Endothelial cell of umbilical vein (primary cell): ENCODE data around the gene FPGS. TPM values are rescaled to one million over a fixed set of nuclear protein-coding genes. Genes with fewer than 3 reads are reported as not detected.

Source experiments
- BruUV-seq: library from RNA; stranded (reverse); fragments of 400-500 nt; replicated peaks from 2 replicates; lab custom pipeline; 2021; lab: Mats Ljungman, UMichigan
- CTCF ChIA-PET: fragments of 300-600, 350-600 bp; sonication (Branson Sonifier 250); formaldehyde crosslinking; loops from one replicate; lab custom pipeline; 2021; ENCODE audit warnings: antibody characterized with exemption, inconsistent platforms; lab: Charles Lee
- POLR2A ChIA-PET: fragments of 300-600, 350-600 bp; sonication (Branson Sonifier 250); formaldehyde crosslinking; loops from one replicate; lab custom pipeline; 2021; ENCODE audit warnings: antibody characterized with exemption, inconsistent platforms; lab: Charles Lee
- DNase-seq: peaks from one replicate; pipeline ENCODE4 v3.0.0-alpha.2; 2011; ENCODE audit warnings: low read depth, low spot score
- FAIRE-seq: peaks from 2 replicates; lab custom pipeline; 2011; peaks lifted over from hg19 to GRCh38; lab: Jason Lieb, UNC
- H2AFZ ChIP-seq: 2 replicates; pipeline ENCODE4 v1.6.0; 2012; ENCODE audit warnings: low read depth, low read length, control low read depth, inconsistent platforms
- H3K27ac ChIP-seq: 2 replicates; pipeline ENCODE4 v1.5.1; 2011; ENCODE audit warnings: low read depth, mild to moderate bottlenecking, control low read depth, low read length, moderate library complexity; ENCODE audit not compliant: insufficient read depth
- H3K27me3 ChIP-seq, 2 experiments: 2 replicates each; pipeline versions ENCODE4 v1.6.0 to v1.6.1; 2011; ENCODE audit warnings: low read length in 2 of 2, mixed read lengths in 1 of 2; ENCODE audit not compliant: control insufficient read depth in 2 of 2, insufficient read depth in 2 of 2
- H3K36me3 ChIP-seq, 2 experiments: 2 replicates in 1 of 2; 3 replicates in 1 of 2; pipeline ENCODE4 v1.5.1; 2011; ENCODE audit warnings: low read length in 2 of 2, mild to moderate bottlenecking in 1 of 2, moderate library complexity in 1 of 2; ENCODE audit not compliant: control insufficient read depth in 2 of 2, insufficient read depth in 2 of 2; ENCODE audit errors: extremely low read depth in 1 of 2
- H3K4me1 ChIP-seq: 3 replicates; pipeline ENCODE4 v1.5.1; 2011; ENCODE audit warnings: mild to moderate bottlenecking, low read length; ENCODE audit not compliant: control insufficient read depth, insufficient read depth; ENCODE audit errors: extremely low read depth
- H3K4me2 ChIP-seq: 2 replicates; pipeline ENCODE4 v1.6.1; 2011; ENCODE audit warnings: low read length, control low read depth, mixed read lengths; ENCODE audit not compliant: insufficient read depth
- H3K4me3 ChIP-seq, 3 experiments: fragments of 200-600 bp in 1 of 3; sonication (generic), shearing (Covaris generic) in 1 of 3; replicated peaks in 1 of 3; 2 replicates each; pipeline ENCODE4 v1.5.1; 2011 to 2016; ENCODE audit warnings: control low read depth in 3 of 3, low read length in 3 of 3, mild to moderate bottlenecking in 2 of 3, inconsistent platforms in 1 of 3, low read depth in 1 of 3, moderate library complexity in 1 of 3; ENCODE audit not compliant: insufficient read depth in 1 of 3
- H3K79me2 ChIP-seq: 2 replicates; pipeline ENCODE4 v1.6.0; 2012; ENCODE audit warnings: low read length, inconsistent platforms; ENCODE audit not compliant: control insufficient read depth, insufficient read depth
- H3K9ac ChIP-seq: replicated peaks from 2 replicates; pipeline ENCODE3; 2011; ENCODE audit warnings: low read length, control low read depth; ENCODE audit not compliant: insufficient read depth; ENCODE audit errors: extremely low read depth
- H3K9me1 ChIP-seq: replicated peaks from 3 replicates; pipeline ENCODE4 v1.6.0; 2011; ENCODE audit warnings: mild to moderate bottlenecking, low read length; ENCODE audit not compliant: control insufficient read depth, insufficient read depth; ENCODE audit errors: extremely low read depth
- H3K9me3 ChIP-seq: replicated peaks from 2 replicates; pipeline ENCODE4 v1.5.1; 2012; ENCODE audit warnings: low read length, inconsistent platforms; ENCODE audit not compliant: control insufficient read depth, insufficient read depth
- H4K20me1 ChIP-seq: replicated peaks from 2 replicates; pipeline ENCODE3; 2011; ENCODE audit warnings: mild to moderate bottlenecking, low read length; ENCODE audit not compliant: control insufficient read depth, insufficient read depth; ENCODE audit errors: extremely low read depth
- CTCF ChIP-seq, 2 donors: IDR thresholded peaks; 1 replicate in 1 of 2; 2 replicates in 1 of 2; pipeline ENCODE4 v1.5.1; 2011; ENCODE audit warnings: low read length in 2 of 2, mild to moderate bottlenecking in 2 of 2, moderate library complexity in 2 of 2, control low read depth in 1 of 2, inconsistent platforms in 1 of 2, low read depth in 1 of 2; ENCODE audit not compliant: insufficient read depth in 1 of 2; ENCODE audit errors: extremely low read depth in 1 of 2
- EZH2 ChIP-seq: IDR thresholded peaks from 2 replicates; pipeline ENCODE4 v1.6.1; 2012; ENCODE audit warnings: borderline replicate concordance, low read depth, mild to moderate bottlenecking, moderate library complexity, low read length, inconsistent platforms; ENCODE audit not compliant: severe bottlenecking
- FOS ChIP-seq: IDR thresholded peaks from 2 replicates; pipeline ENCODE4 v1.6.1; 2011; ENCODE audit warnings: mild to moderate bottlenecking, low read length, moderate library complexity, borderline replicate concordance; ENCODE audit not compliant: insufficient read depth
- GATA2 ChIP-seq: IDR thresholded peaks from 2 replicates; pipeline ENCODE4 v1.7.0; 2011; ENCODE audit warnings: low read depth, mild to moderate bottlenecking, moderate library complexity, mixed read lengths, low read length; ENCODE audit not compliant: insufficient read length, insufficient read depth
- JUN ChIP-seq: IDR thresholded peaks from 2 replicates; pipeline ENCODE4 v1.6.1; 2011; ENCODE audit warnings: borderline replicate concordance, low read depth; ENCODE audit not compliant: insufficient read length, insufficient read depth
- MAX ChIP-seq: IDR thresholded peaks from 2 replicates; pipeline ENCODE4 v1.6.1; 2011; ENCODE audit not compliant: insufficient read depth, insufficient read length
- MYC ChIP-seq: IDR thresholded peaks from one replicate; pipeline ENCODE4 v1.6.1; 2011; ENCODE audit warnings: mild to moderate bottlenecking, low read depth, low read length
- POLR2A ChIP-seq: IDR thresholded peaks from 2 replicates; pipeline ENCODE4 v1.6.1; 2012; ENCODE audit warnings: low read depth, mild to moderate bottlenecking, control low read depth, low read length
- POLR2AphosphoS5 ChIP-seq: IDR thresholded peaks from 2 replicates; pipeline ENCODE4 v1.6.1; 2012; ENCODE audit warnings: low read depth, mild to moderate bottlenecking, control low read depth, low read length, moderate library complexity; ENCODE audit not compliant: insufficient read depth
- dilution Hi-C: fragments of 300-500 bp; cut with MboI; formaldehyde crosslinking; loops from one replicate; pipeline ENCODE4 v1.15.0; 2019; ENCODE audit warnings: low sequenced_read_pairs; ENCODE audit not compliant: extremely low pct_ligation_motif_present
- intact Hi-C: fragments of 100-400 bp; cut with micrococcal nuclease; formaldehyde crosslinking; loops from one replicate; pipeline ENCODE4 v1.10.0; 2022
- polyA plus RNA-seq, 4 experiments: library from polyadenylated mRNA; depleted of rRNA in 3 of 4; stranded (reverse) in 3 of 4; unstranded in 1 of 4; fragments of >200 nt; gene quantifications; 2 replicates each; pipeline versions ENCODE4 v1.2.1 to v1.2.3, GENCODE V29; 2011 to 2012; ENCODE audit warnings: missing spikeins in 1 of 4
- total RNA-seq: library from RNA; stranded (reverse); gene quantifications from 2 replicates; pipeline ENCODE4 v1.2.3, GENCODE V29; 2021

Gene FPGS
- total and polyA plus RNA-seq, 2 donors (not counting 3 experiments of a cell fraction or from before 2014, with no cell fraction given) = 77.7 to 90.2 TPM

- DNase-seq (no peak), FAIRE-seq (no peak)
- Histone ChIP-seq H3K27ac (no peak overlapping the region), H3K9me3 (no peaks in the 10 kb centered on the region), H3K9me1 (no peaks in the 10 kb centered on the region), H3K79me2 (peaks cover 52% of the 10 kb centered on the region), H4K20me1 (no peaks in the 10 kb centered on the region), H2AFZ (no peak overlapping the region), H3K36me3 (peaks cover 40 to 43% of the 10 kb centered on the region in 2 experiments), H3K4me1 (peaks cover 15% of the 10 kb centered on the region), H3K9ac (no peak overlapping the region), H3K4me3 (no peak overlapping the region), H3K27me3 (no peaks in the 10 kb centered on the region), H3K4me2 (no peak overlapping the region)
- dilution Hi-C loops = no loop called here
- CTCF ChIA-PET = interaction anchor here (0.6 to 0.8 kb wide), 2 partner anchors 45 to 80 kb away, joined by 3 to 4 read pairs; no protein-coding TSS in a partner anchor
- TF ChIP-seq EZH2 (no peak), POLR2A (no peak), MYC (no peak), CTCF (IDR thresholded peaks at IDR 0.05; ENCODE audit: extremely low read depth in 1 of 2, insufficient read depth in 1 of 2, low read depth in 1 of 2, low read length in 2 of 2) (no peak), GATA2 (no peak), POLR2AphosphoS5 (no peak), JUN (no peak), MAX (no peak), FOS (no peak)
- intact Hi-C loops = no loop called here
- POLR2A ChIA-PET = interaction anchor here (1.8 kb wide), 1 partner anchor 80 kb away, joined by 4 read pairs; no protein-coding TSS in a partner anchor
- no TSS peak for BruUV-seq
Observed at GRCh38 chr9:127790094-127790855, 12.4 kb upstream of the FPGS start.
